Measurements from ENCODE around the gene SSBP3.

DNA sequence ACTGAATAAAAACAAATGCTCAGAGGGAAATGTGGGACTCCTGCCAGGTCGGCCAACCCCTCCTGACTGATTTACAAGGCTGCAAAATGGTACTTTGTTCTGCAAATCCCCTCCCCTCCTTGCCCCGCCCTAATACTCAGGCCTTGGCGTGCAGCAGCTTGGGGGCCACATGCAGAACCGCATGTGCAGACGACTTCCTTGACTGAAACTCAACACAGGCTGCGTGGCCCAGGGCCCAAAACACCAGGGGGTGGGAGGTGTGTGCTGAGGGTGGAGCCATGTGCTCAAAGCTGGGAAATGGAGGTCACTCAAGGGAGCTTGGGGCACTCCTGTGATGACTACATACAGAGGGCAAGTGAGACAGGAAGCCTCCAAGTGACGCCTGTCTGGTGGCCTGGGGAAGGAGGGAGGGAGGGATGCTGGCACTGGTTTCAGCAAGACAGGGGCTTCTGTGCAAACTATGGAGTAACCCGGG lies 119.0 kb downstream of the SSBP3 start:
- TF ChIP-seq NFYB (CRISPR knock-in tag; conservative IDR thresholded peaks at IDR 0.05; ENCODE audit: low read depth) (no peak), ZNF121 (CRISPR knock-in tag; IDR thresholded peaks at IDR 0.05) (no peak), MAX (CRISPR knock-in tag; IDR thresholded peaks at IDR 0.05) (peak; percentile 48; the same call in 1 of the 2 replicates), ATF3 (CRISPR knock-in tag; conservative IDR thresholded peaks at IDR 0.05) (no peak), CREM (CRISPR knock-in tag; IDR thresholded peaks at IDR 0.05) (no peak), USF2 (CRISPR knock-in tag; IDR thresholded peaks at IDR 0.05) (no peak), ESRRA (CRISPR knock-in tag; IDR thresholded peaks at IDR 0.05; ENCODE audit: borderline replicate concordance) (no peak), FOXK1 (CRISPR knock-in tag; IDR thresholded peaks at IDR 0.05) (no peak), SMAD4 (CRISPR knock-in tag; IDR thresholded peaks at IDR 0.05) (no peak), SP1 (CRISPR knock-in tag; conservative IDR thresholded peaks at IDR 0.05) (no peak), CREB1 (CRISPR knock-in tag; IDR thresholded peaks at IDR 0.05) (no peak), ZBTB43 (CRISPR knock-in tag; IDR thresholded peaks at IDR 0.05) (no peak)
- TF ChIP-seq, protein P1, sequence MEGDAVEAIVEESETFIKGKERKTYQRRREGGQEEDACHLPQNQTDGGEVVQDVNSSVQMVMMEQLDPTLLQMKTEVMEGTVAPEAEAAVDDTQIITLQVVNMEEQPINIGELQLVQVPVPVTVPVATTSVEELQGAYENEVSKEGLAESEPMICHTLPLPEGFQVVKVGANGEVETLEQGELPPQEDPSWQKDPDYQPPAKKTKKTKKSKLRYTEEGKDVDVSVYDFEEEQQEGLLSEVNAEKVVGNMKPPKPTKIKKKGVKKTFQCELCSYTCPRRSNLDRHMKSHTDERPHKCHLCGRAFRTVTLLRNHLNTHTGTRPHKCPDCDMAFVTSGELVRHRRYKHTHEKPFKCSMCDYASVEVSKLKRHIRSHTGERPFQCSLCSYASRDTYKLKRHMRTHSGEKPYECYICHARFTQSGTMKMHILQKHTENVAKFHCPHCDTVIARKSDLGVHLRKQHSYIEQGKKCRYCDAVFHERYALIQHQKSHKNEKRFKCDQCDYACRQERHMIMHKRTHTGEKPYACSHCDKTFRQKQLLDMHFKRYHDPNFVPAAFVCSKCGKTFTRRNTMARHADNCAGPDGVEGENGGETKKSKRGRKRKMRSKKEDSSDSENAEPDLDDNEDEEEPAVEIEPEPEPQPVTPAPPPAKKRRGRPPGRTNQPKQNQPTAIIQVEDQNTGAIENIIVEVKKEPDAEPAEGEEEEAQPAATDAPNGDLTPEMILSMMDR (IDR thresholded peaks at IDR 0.05), result no peak
- TF ChIP-seq, protein P2, sequence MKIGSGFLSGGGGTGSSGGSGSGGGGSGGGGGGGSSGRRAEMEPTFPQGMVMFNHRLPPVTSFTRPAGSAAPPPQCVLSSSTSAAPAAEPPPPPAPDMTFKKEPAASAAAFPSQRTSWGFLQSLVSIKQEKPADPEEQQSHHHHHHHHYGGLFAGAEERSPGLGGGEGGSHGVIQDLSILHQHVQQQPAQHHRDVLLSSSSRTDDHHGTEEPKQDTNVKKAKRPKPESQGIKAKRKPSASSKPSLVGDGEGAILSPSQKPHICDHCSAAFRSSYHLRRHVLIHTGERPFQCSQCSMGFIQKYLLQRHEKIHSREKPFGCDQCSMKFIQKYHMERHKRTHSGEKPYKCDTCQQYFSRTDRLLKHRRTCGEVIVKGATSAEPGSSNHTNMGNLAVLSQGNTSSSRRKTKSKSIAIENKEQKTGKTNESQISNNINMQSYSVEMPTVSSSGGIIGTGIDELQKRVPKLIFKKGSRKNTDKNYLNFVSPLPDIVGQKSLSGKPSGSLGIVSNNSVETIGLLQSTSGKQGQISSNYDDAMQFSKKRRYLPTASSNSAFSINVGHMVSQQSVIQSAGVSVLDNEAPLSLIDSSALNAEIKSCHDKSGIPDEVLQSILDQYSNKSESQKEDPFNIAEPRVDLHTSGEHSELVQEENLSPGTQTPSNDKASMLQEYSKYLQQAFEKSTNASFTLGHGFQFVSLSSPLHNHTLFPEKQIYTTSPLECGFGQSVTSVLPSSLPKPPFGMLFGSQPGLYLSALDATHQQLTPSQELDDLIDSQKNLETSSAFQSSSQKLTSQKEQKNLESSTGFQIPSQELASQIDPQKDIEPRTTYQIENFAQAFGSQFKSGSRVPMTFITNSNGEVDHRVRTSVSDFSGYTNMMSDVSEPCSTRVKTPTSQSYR (CRISPR knock-in tag; IDR thresholded peaks at IDR 0.05), result no peak

Data from WTC11 (cell line).